Endothelial cell of umbilical vein (primary cell): ENCODE data around the gene CTR9.

ENCODE experiments used
- EZH2 ChIP-seq: IDR thresholded peaks from 2 replicates; pipeline ENCODE4 v1.6.1; 2012; ENCODE audit warnings: borderline replicate concordance, low read depth, mild to moderate bottlenecking, moderate library complexity, low read length, inconsistent platforms; ENCODE audit not compliant: severe bottlenecking
- FOS ChIP-seq: IDR thresholded peaks from 2 replicates; pipeline ENCODE4 v1.6.1; 2011; ENCODE audit warnings: mild to moderate bottlenecking, low read length, moderate library complexity, borderline replicate concordance; ENCODE audit not compliant: insufficient read depth
- JUN ChIP-seq: IDR thresholded peaks from 2 replicates; pipeline ENCODE4 v1.6.1; 2011; ENCODE audit warnings: borderline replicate concordance, low read depth; ENCODE audit not compliant: insufficient read length, insufficient read depth
- MAX ChIP-seq: IDR thresholded peaks from 2 replicates; pipeline ENCODE4 v1.6.1; 2011; ENCODE audit not compliant: insufficient read depth, insufficient read length
- MYC ChIP-seq: IDR thresholded peaks from one replicate; pipeline ENCODE4 v1.6.1; 2011; ENCODE audit warnings: mild to moderate bottlenecking, low read depth, low read length
- POLR2A ChIP-seq: IDR thresholded peaks from 2 replicates; pipeline ENCODE4 v1.6.1; 2012; ENCODE audit warnings: low read depth, mild to moderate bottlenecking, control low read depth, low read length
- POLR2AphosphoS5 ChIP-seq: IDR thresholded peaks from 2 replicates; pipeline ENCODE4 v1.6.1; 2012; ENCODE audit warnings: low read depth, mild to moderate bottlenecking, control low read depth, low read length, moderate library complexity; ENCODE audit not compliant: insufficient read depth
- TF ChIP-seq, protein P1 (sequence below), 2 donors: IDR thresholded peaks; 1 replicate in 1 of 2; 2 replicates in 1 of 2; pipeline ENCODE4 v1.5.1; 2011; ENCODE audit warnings: low read length in 2 of 2, mild to moderate bottlenecking in 2 of 2, moderate library complexity in 2 of 2, control low read depth in 1 of 2, inconsistent platforms in 1 of 2, low read depth in 1 of 2; ENCODE audit not compliant: insufficient read depth in 1 of 2; ENCODE audit errors: extremely low read depth in 1 of 2

- TF ChIP-seq, protein P1, sequence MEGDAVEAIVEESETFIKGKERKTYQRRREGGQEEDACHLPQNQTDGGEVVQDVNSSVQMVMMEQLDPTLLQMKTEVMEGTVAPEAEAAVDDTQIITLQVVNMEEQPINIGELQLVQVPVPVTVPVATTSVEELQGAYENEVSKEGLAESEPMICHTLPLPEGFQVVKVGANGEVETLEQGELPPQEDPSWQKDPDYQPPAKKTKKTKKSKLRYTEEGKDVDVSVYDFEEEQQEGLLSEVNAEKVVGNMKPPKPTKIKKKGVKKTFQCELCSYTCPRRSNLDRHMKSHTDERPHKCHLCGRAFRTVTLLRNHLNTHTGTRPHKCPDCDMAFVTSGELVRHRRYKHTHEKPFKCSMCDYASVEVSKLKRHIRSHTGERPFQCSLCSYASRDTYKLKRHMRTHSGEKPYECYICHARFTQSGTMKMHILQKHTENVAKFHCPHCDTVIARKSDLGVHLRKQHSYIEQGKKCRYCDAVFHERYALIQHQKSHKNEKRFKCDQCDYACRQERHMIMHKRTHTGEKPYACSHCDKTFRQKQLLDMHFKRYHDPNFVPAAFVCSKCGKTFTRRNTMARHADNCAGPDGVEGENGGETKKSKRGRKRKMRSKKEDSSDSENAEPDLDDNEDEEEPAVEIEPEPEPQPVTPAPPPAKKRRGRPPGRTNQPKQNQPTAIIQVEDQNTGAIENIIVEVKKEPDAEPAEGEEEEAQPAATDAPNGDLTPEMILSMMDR (IDR thresholded peaks at IDR 0.05; ENCODE audit: extremely low read depth in 1 of 2, insufficient read depth in 1 of 2, low read depth in 1 of 2, low read length in 2 of 2) = no peak
- no peak for TF ChIP-seq POLR2AphosphoS5
- TF ChIP-seq MAX = no peak
- TF ChIP-seq JUN = no peak
- TF ChIP-seq EZH2 = no peak
- no peak for TF ChIP-seq FOS
- TF ChIP-seq POLR2A = no peak
- TF ChIP-seq MYC = no peak
These were observed 10.1 kb downstream of the CTR9 start for GRCh38 chr11:10761085-10761698.
